Bone marrow (tissue), 2 donors: Measurements from ENCODE around the gene LYPD6B.

Source experiments
- DNase-seq, 2 donors: peaks; one replicate each; lab custom pipeline; 2025; lab: John Stamatoyannopoulos, UW

The LYPD6B gene, protein sequence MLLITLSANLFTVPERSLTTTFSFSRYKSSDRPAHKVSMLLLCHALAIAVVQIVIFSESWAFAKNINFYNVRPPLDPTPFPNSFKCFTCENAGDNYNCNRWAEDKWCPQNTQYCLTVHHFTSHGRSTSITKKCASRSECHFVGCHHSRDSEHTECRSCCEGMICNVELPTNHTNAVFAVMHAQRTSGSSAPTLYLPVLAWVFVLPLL

DNA sequence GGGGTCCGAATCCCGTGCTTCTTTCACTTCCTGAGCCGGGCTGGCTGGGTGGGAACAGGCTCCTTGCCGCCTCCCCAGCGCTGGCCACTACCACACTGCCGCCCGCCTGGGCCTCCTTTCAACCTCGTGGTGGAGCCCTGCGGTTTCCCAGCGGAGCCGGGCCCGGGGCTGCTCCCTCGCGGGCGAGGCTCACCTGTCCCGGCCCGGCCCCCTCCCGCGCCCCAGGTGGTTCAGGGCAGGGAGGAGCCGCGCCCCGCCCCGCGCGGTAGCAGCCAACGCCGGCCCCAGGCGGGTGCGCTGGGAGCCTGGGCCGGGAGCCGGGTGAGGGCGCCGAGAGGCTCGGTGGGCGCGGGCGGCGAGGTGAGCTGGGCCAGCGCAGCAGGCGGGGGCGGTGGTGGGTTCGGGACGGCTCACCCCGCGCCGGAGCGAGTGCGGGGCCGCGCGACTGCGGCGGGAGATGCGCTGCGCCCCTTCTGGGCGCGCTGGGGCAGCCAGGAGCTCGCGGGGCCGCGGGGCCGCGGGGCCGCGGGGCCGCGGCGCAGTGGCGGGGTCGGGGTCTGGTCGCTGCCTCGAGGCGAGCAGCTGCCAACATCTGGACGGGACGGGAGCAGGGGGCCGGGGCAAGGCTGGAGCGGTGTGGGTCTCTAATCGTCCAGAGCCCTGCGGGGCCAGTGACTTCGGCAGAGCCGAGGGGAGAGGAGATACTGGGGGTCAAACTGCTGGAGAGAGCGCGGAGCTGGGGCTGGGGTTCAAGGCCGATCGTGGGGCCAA is at the start of gene LYPD6B:
TSS of gene LYPD6B (plus strand) at position 258 of the 771 bp plus-strand sequence. CDS start 92,250 bp downstream, outside the sequence.
- DNase-seq = no peak

DNA sequence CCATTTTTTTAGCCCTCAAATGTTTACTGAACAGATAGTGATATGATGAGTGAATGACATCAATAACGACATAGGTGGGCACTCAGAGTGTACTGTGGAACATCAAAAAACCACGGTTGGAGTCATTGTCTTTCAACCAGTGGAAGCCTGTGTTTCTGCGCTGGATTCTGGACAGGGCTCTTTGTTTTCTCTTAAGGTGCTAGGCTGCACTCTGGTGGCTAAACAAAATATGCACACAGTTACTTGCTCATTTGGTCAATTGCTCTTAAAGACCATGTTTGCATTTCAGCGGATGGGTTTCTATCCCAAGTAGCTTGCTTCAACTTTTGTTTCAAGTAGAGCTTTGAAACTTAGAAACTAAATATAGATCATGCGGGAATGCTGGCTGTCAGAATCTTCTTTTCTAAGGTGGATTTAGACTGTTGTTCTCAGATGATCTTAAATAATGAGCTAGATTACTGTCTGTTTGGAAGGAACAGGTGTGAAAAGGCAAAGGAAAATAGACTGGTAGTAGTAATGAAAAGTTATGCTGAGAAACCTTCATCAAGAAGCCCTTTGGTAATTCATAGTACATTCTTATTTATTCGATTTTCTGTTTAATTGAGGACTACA is 48.5 kb upstream of the LYPD6B start:
- DNase-seq = peak in 1 of 2 donors; percentile 49

DNA sequence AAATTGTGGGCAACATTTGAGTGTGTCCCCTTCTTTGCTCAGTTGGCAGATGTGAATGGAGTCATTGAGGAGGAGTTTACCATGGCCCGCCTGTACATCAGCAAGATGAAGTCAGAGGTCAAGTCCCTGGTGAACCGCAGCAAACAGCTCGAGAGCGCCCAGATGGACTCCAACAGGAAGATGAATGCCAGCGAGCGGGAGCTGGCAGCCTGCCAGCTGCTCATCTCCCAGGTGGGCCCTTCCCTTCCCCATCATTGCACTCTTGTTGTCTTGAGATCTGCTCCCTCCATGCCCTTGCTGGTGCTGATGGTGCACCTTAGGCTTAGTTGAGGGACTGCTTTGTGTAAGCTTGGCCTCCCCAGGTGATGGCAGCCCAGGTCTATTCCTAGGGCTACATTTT is 47.5 kb upstream of the LYPD6B start:
- DNase-seq = no peak

DNA sequence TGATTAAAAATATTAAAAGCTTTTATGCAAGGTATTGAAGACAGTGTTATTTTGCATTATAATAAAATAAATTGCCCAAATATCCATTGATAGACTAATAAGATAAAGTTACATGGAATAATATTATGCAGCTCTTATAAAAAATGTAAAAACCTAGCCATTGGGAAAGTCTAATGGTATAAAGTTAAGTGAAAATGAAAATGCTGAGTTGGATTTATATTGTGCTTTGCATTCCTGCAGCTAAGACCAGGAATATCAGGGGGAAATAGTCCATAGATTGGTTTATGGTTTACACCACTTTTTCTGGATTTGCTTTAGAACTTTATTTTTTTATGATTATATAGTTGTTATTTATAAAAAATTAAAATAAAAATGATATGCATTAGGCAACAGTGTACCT is 46.1 kb upstream of the LYPD6B start:
- DNase-seq = no peak

DNA sequence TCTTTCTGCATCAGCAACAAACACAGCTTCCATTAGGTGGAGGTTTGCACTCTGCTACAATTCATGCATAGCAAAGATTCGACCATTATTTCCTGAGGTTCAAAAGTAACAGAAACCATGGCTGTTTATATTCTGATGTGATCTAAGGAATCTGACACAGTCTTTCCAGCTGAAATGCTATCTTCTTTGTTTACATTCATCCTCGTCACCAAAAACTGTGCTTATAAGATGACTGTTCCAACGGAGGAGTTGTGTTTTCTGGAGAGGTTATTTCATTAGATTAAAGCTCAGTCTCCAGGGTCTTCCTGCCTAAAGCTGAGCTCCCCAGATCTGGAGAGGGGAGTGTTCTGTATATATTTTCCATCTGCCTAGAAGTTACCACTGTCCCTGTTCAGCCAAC is 45.1 kb upstream of the LYPD6B start:
- no peak for DNase-seq

DNA sequence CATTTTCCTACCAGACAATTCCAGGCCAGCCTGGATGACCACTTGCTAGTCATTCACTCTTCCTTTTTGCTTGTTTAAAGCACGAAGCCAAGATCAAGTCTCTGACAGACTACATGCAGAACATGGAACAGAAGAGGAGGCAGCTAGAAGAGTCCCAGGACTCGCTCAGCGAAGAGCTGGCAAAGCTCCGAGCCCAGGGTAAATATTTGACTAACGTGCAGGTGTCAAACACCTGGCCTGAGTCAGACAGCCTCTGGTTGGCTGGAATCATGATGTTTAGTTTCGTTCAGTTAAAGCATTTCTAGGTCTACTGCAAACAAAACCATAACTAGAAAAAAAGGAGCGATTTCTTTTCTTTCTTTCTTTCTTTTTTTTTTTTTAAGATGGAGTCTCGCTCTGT is 44.2 kb upstream of the LYPD6B start:
- DNase-seq = no peak

DNA sequence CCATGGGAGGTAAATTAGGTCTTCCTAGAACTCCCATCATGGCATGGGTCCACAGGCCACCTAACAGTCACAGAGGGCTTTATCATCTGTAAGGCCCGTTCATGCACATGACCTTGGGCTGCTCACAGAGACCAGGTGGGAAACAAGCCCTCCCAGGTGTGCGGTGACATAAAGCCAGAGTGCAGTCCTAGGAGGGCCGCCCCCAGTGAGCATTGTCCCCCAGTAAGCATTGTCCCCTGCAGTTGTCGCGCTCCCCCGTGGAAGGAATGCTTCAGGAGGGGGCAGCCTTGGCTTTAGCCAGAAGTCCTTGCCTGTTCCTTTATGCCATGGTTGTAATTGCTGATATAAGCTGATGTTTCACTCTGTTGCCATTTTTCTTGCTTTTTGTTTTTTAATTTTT is 41.7 kb upstream of the LYPD6B start:
- no peak for DNase-seq

DNA sequence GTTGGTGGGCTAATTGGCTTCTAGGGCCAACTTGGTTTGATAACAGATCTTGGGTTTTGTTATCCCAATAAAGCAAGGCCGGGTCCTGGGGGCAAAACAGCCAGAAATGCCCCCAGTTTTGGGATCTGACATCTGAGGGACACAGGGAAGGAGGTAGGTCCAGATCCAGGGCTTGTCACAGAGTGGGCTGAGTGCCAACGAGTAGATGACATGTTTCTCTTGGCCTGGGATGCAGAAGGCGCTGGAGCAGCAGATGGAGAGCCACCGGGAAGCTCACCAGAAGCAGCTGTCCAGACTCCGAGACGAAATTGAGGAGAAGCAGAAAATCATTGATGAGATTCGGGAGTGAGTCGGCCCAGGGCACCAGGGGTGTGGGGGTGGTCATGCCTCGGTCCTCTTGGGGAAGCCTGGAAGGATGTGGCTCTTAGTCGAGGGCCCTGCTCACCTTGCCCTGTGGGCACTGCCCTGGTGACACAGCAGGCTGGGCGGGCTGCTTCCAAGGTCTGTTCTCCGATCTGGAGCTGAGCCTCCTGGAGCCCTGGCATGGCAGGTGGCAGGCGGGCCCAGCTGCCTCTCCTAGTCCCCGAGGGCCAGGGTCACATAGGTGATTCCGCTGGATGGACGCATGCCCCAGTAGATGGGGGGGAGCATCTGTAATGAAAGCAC is 40.2 kb upstream of the LYPD6B start:
- DNase-seq = no peak

DNA sequence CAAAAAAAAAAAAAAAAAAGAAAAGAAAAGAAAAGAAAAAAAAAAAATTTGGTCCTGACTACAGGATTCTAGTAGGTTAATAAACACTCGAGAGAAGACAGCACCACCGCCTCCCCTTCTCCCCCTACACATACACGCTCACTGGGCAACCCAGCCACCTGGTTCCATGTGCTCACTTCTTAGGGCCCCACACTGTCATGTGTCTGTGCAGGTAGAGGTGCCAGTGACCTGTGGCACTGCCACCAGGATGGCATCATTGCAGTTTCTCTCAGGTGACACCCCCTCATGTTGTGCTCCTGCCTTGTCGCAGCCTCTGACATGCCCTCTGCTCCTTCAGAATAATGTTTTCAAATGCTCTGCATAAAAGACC is 39.7 kb upstream of the LYPD6B start:
- no peak for DNase-seq

DNA sequence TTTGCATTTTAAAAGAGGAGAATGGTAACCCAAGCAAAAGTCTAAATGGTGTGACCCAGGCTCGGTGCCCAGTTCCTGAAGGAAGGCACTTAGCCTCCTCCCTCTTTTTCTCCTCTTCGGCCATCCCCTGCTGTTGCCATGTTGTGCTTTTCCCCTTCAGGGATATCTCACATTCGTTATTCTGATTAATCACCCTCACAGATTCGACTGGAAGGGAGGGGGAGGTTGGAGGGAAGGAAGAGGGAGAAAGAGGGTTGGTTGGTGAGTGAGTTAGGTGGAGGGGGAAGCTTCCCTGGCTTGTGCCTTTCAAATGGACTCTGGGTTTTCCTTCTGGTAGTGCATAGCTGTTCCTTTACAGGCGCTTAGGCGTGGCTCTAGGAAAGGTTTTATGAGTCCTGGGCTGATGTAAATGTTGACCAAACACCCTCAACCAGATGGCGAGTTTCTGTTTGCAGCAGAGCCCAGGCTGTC is 39.0 kb upstream of the LYPD6B start:
- DNase-seq = no peak

DNA sequence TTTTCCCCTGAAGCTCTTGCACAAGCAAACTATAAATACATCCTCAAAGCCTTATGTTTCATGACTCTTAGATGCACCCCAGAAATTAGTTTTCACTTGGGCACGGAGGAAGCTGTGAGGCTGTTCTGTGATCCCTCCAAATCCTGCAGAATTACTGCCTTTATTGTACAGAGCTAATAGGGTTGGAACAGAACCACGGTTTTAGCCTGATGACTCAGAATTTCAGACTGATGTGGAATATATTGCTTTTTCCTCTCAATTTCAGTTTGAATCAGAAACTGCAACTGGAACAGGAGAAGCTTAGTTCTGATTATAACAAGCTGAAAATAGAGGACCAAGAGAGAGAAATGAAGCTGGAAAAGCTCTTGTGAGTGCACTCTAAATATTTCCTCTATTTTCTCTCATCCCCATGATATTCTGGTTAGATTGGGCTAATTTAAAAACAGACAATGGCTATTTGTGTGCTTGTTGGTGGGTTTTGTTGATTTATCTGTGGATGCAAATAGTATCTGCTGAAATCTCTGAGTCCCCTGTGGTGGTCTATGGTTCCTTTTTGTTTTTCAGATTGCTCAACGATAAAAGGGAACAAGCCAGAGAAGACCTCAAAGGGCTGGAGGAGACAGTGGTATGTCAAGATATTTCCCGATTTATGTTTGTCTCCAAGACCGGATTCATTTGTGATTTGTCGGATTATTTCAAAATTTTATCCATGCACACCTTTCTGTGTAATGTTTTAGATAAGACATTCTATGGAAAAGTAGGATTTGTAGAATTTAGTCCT is 38.2 kb upstream of the LYPD6B start:
- DNase-seq = no peak

DNA sequence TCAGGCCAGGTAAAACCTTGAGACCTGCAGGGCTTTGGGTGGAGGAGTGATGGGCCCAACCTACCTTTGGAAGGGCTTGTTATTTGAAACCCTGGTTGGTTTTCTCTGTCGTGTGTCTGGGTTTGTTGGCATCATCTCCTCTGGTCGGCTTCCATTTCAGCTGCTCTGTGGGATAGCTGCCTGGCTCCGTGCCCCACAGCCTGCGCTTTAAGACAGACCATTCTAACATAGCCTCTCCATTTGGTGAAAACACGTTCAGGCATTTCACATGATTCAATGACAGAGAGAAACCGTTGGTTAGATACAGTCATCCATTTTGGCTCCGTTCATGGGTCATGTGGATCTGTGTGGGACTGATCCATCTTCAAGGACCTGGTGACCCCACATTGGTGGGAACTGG is 37.0 kb upstream of the LYPD6B start:
- DNase-seq = no peak

DNA sequence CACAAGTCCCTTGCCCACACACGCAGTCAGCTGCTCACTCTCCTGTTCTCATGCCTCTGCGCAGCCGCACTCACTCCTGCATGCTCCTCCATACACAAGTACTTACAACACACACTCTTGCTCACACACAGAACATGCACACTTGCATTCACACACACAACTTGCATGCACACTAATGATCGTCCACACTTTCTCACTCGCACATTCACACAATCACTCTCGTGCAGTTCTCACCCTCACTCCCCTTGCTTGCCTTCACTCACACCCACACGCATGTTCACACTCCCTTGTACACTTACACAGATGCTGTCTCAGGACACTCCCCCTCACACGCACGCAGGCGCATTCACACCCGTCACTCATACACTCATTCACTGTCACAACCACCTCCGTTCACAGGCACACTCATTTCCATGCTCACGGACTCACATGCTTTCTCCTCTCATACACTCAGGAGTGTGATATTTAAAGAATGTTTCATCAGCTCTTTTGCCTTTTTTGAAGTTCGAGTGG is 36.1 kb upstream of the LYPD6B start:
- no peak for DNase-seq

DNA sequence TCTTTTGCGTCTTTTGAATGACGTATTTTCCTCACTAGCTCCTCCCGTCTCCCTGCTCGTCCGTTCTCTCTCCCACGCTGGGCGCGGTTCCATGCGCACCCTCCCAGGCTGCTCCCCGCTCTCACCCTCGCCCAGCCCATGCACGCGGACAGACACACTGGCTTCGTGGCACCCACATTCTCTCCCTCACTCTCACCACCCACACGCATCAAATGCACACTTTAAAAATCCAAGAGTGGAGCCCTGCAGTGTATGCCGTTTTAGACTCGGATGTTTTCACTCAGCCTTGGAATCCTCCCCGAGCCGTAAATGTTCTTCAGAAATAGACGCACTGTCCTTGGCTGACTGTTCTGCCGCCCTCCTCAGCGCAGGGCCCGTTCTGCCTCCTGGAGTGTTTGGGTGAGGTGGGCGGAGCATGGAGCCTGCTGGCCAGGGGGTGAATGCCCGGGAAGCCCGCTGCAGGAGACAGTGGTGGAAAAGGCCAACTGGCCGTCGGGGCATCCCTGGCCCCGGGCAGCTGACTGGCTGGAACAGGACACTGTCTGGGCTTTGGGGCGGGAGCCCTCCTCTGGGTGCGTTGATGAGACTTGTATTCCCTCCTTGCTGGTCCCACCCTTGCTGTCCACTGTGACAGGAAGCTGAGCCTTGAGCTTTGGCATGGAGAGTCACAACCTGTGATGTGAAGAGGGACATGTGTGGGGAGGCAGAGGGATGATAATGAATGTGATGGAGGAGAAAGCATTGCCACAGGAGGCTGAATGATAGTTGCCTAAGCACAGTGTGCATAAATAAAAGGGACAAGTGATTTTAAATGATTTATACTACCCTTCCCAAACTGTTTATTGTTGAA is 35.4 kb upstream of the LYPD6B start:
- no peak for DNase-seq

DNA sequence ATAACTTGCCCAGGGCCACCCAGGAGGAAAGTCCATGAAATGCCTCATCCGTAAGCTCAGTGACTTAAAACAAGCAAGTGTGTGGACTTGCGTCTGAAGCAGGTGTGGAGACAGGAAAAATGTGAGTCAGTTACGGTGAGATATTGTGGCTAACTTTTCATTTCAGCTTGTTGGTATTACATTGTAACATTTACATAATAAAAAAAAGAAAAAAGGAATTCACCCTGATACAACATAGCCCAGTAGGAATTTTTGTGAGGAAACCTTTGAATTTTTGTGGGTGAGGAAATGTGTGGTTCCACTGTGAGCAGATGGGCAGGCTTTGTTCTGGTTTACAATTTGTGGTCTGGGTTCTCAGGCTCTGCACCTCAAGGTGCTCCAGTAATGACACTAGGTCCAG is 33.7 kb upstream of the LYPD6B start:
- no peak for DNase-seq

DNA sequence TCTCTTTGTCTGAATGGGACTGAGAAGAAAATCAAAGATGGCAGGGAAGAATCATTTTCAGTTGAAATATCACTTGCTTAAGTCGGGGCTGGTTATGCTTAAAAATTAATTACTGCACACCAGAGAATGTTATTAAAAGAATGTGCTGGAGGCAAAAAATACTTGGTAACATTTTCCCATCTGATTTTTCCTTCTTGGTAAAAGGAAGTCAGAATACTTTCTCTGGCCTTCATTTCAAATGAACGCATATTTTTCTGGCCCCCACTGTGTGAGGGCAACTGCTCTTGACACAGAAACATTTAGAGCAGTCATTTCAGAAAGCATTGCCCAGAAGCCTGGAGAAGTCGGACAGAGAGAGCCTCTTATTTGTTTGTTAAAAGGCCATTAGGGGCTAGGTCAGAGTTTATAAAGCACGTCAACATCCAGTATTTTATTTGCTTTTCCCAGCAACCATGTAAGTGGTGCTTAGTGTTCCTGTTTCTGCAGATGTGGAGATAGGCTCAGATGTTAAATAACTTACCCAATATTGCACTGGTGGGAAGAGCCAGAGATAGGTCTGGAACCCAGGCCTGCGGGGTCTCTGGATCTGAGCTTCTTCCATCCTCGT is 32.9 kb upstream of the LYPD6B start:
- no peak for DNase-seq

DNA sequence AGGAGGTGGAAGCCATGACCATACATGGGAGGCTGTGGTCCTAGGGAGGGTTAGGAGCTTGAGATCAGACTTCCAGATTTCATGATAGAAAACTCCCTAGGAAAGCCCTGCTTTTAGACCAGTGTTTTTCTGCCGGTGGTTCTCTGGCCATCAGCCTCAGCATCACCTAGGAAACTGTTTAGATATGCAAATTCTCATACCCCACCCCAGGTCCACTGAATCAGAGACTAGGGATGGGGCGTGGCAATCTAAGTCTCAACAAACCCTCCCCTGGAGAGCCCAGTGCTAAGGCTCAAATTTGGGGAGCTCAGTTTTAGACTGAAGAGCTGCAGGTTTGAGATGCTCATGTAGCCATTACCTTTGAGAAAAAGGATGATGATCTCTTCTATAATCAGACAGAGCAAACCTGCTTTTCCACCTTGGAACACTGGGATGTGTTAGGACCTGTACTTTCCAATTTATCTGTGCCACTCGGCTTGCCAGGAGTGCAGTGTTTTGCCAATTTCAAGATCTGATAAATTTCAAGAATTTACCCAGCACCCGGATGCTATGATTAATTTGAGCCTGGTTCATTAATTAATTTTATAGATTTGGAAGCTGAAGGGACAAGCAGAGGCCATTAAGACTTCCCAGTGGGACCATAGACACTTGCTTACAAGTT is 31.5 kb upstream of the LYPD6B start:
- DNase-seq = no peak

DNA sequence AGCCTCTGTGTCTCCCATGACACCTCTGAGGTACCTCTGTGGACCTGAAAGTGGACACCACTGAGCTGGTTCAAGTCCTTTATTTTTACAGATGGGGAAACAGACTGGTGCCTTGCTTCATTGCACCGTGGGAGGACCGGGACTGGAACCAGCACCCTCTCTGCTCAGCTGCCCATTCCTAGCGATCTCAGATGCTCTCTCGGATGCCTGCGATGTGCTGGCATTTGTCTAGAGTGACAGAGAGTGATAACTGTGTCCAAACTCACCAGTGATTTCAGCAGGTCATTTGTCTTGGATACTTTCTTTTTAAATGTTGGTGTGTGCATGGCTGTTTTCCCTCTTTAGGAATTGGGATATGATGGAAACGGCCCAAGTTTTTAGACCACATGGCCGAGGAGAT is 30.1 kb upstream of the LYPD6B start:
- DNase-seq = no peak

DNA sequence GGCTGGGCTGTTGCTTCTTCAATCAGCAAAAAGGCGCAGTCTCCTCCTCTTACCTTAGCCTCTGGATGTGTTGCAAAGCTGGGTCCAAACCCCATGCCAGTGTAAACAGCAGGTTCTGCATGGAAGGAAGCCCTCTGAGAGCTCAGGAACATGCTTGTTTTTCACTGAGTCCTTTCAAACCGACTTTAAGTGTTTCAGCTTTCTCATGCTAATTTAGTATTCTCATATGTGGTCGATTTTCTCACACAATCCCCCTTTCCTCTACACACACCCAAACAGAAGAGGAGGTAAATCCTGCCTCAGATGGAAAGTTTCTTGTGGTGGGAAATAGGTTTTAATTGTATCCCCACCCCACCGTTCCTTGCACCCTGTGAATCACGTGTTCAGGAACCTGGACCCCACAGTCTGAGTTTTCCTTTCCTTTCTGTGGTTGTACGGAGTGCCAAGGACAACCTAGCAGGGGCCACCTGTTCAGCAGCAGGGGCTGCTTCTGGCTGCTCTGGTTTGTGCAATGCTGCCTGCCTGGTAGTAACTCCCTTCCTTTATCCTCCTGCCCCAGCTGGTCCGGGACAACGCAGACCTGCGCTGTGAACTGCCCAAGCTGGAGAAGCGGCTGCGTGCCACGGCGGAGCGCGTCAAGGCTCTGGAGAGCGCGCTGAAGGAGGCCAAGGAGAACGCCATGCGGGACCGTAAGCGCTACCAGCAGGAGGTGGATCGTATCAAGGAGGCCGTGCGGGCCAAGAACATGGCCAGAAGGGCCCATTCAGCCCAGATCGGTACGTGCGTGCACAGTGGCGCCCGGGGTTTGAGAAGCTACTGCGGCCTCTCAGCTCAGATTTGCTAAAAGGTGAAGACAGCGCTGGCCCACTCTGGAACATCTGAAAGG is 28.7 kb upstream of the LYPD6B start:
- DNase-seq = no peak
